Stimulated activated naive CD4-positive, alpha-beta T cell (primary cell): ENCODE measurements around the gene IL4R.
"Not testable (repeated sequence)": the region's sequence is repeated elsewhere in the genome, so short reads cannot be mapped to it uniquely, and the experiment has no call there.

Source experiments
- DNase-seq, 6 experiments: peaks; one replicate each; lab custom pipeline; 2025; lab: John Stamatoyannopoulos, UW

IL4R gene

GRCh38 chr16:27381236-27381635 lies 67.5 kb downstream of the IL4R start:
- DNase-seq, result no peak

GRCh38 chr16:27381974-27382855 lies 68.4 kb downstream of the IL4R start:
- no peak for DNase-seq

- DNase-seq, result no peak
Observed at GRCh38 chr16:27383556-27384243, 69.9 kb downstream of the IL4R start.

GRCh38 chr16:27384425-27384824 lies 70.7 kb downstream of the IL4R start:
- no peak for DNase-seq

GRCh38 chr16:27385398-27385797 lies 71.6 kb downstream of the IL4R start:
- DNase-seq, result no peak

- DNase-seq, result no peak
Observed at GRCh38 chr16:27386674-27387073, 72.9 kb downstream of the IL4R start.

GRCh38 chr16:27387724-27388123 lies 74.0 kb downstream of the IL4R start:
- no peak for DNase-seq

GRCh38 chr16:27389272-27389961 lies 75.6 kb downstream of the IL4R start:
- no peak for DNase-seq

GRCh38 chr16:27390151-27390550 lies 76.4 kb downstream of the IL4R start:
- DNase-seq, result no peak

GRCh38 chr16:27392671-27393070 lies 78.9 kb downstream of the IL4R start:
- DNase-seq, result no peak

GRCh38 chr16:27394516-27394915 lies 80.7 kb downstream of the IL4R start:
- no peak for DNase-seq

GRCh38 chr16:27398341-27398893 lies 84.6 kb downstream of the IL4R start:
- DNase-seq, result not testable (repeated sequence)

GRCh38 chr16:27398894-27399853 lies 85.4 kb downstream of the IL4R start:
- no peak for DNase-seq

- DNase-seq, result no peak
Observed at GRCh38 chr16:27399969-27400368, 86.2 kb downstream of the IL4R start.

- DNase-seq, result no peak
Observed at GRCh38 chr16:27400751-27401620, 87.2 kb downstream of the IL4R start.

- DNase-seq, result peak; percentile 70 to 88 (median 79)
Observed at GRCh38 chr16:27401768-27402568, 88.2 kb downstream of the IL4R start, which contains the start of gene IL21R. Gene IL21R (plus strand): TSS chr16:27402174. CDS start chr16:27430072, 27,898 bp downstream.

GRCh38 chr16:27402569-27402963 lies 88.8 kb downstream of the IL4R start:
- peak in 2 of 6 experiments; percentile 38 to 46 for DNase-seq

- peak in 3 of 6 experiments; percentile 17 to 45 (median 42) for DNase-seq
Observed at GRCh38 chr16:27402964-27403600, 89.3 kb downstream of the IL4R start.

GRCh38 chr16:27403601-27403992 lies 89.8 kb downstream of the IL4R start:
- DNase-seq, result no peak
